ENCODE measurements around the gene PRKN.

DNA sequence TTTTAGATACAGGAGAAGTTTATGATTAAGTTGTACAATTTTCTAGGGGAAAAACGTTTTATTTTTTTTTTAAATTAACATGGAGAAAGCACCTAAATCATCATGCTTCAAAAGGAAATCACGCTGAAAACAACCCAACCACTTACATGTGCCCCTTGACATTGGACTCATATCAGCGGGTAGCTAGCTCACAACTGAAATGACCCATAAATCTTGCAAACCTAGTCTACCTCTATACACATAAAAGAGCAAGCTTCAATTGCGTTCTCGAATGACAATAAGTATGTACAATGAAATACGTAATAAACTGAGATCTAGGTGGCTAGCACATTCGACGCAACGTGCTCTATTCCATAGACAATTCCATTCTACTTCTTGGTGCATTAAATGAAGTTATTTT lies 730.8 kb downstream of the PRKN start:
- TF ChIP-seq, protein P1, sequence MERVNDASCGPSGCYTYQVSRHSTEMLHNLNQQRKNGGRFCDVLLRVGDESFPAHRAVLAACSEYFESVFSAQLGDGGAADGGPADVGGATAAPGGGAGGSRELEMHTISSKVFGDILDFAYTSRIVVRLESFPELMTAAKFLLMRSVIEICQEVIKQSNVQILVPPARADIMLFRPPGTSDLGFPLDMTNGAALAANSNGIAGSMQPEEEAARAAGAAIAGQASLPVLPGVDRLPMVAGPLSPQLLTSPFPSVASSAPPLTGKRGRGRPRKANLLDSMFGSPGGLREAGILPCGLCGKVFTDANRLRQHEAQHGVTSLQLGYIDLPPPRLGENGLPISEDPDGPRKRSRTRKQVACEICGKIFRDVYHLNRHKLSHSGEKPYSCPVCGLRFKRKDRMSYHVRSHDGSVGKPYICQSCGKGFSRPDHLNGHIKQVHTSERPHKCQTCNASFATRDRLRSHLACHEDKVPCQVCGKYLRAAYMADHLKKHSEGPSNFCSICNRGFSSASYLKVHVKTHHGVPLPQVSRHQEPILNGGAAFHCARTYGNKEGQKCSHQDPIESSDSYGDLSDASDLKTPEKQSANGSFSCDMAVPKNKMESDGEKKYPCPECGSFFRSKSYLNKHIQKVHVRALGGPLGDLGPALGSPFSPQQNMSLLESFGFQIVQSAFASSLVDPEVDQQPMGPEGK (CRISPR knock-in tag; IDR thresholded peaks at IDR 0.05; ENCODE audit: borderline replicate concordance), result no peak
- no peak for TF ChIP-seq ZNF70 (CRISPR knock-in tag; IDR thresholded peaks at IDR 0.05)
- TF ChIP-seq BACH2 (CRISPR knock-in tag; IDR thresholded peaks at IDR 0.05; ENCODE audit: borderline replicate concordance), result no peak
- no peak for TF ChIP-seq RARB (CRISPR knock-in tag; IDR thresholded peaks at IDR 0.05)
- no peak for TF ChIP-seq ZFP3 (CRISPR knock-in tag; IDR thresholded peaks at IDR 0.05)
- TF ChIP-seq, protein P2, sequence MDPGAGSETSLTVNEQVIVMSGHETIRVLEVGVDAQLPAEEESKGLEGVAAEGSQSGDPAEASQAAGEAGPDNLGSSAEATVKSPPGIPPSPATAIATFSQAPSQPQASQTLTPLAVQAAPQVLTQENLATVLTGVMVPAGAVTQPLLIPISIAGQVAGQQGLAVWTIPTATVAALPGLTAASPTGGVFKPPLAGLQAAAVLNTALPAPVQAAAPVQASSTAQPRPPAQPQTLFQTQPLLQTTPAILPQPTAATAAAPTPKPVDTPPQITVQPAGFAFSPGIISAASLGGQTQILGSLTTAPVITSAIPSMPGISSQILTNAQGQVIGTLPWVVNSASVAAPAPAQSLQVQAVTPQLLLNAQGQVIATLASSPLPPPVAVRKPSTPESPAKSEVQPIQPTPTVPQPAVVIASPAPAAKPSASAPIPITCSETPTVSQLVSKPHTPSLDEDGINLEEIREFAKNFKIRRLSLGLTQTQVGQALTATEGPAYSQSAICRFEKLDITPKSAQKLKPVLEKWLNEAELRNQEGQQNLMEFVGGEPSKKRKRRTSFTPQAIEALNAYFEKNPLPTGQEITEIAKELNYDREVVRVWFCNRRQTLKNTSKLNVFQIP (CRISPR knock-in tag; IDR thresholded peaks at IDR 0.05; ENCODE audit: borderline replicate concordance, low read depth), result no peak
- TF ChIP-seq SNAI2 (CRISPR knock-in tag; IDR thresholded peaks at IDR 0.05), result no peak
- no peak for TF ChIP-seq TOX (CRISPR knock-in tag; IDR thresholded peaks at IDR 0.05; ENCODE audit: borderline replicate concordance)
- TF ChIP-seq ZNF8 (CRISPR knock-in tag; IDR thresholded peaks at IDR 0.05), result no peak
- TF ChIP-seq, protein P3, sequence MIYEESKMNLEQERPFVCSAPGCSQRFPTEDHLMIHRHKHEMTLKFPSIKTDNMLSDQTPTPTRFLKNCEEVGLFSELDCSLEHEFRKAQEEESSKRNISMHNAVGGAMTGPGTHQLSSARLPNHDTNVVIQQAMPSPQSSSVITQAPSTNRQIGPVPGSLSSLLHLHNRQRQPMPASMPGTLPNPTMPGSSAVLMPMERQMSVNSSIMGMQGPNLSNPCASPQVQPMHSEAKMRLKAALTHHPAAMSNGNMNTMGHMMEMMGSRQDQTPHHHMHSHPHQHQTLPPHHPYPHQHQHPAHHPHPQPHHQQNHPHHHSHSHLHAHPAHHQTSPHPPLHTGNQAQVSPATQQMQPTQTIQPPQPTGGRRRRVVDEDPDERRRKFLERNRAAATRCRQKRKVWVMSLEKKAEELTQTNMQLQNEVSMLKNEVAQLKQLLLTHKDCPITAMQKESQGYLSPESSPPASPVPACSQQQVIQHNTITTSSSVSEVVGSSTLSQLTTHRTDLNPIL (CRISPR knock-in tag; IDR thresholded peaks at IDR 0.05; ENCODE audit: low read depth), result no peak
- TF ChIP-seq ZFP30 (CRISPR knock-in tag; IDR thresholded peaks at IDR 0.05), result no peak
- no peak for TF ChIP-seq ISL1 (CRISPR knock-in tag; IDR thresholded peaks at IDR 0.05)

Data from SK-N-SH treated with all-trans-retinoic acid at 6 μM for 48 hours (cell line).